HG03097 (cell line): ENCODE results near the gene CABLES1.

Experiments used
- ATAC-seq: cut with Tn5 transposase; IDR thresholded peaks from one replicate; pipeline ENCODE4 v1.9.1; 2021; ENCODE audit not compliant: unreplicated experiment, low FRiP score

Gene CABLES1

GRCh38 chr18:23211146-23211545 is 75.9 kb downstream of the CABLES1 start:
- ATAC-seq: no peak

GRCh38 chr18:23212161-23212560 is 76.9 kb downstream of the CABLES1 start:
- no peak for ATAC-seq

- ATAC-seq: no peak
Observed at GRCh38 chr18:23213200-23213599, 77.9 kb downstream of the CABLES1 start.

- no peak for ATAC-seq
Observed at GRCh38 chr18:23217781-23218180, 82.5 kb downstream of the CABLES1 start.

GRCh38 chr18:23220355-23220754 is 85.1 kb downstream of the CABLES1 start:
- ATAC-seq: no peak

- no peak for ATAC-seq
Observed at GRCh38 chr18:23223641-23224040, 88.4 kb downstream of the CABLES1 start.

GRCh38 chr18:23225503-23225902 is 90.2 kb downstream of the CABLES1 start:
- ATAC-seq: no peak

- ATAC-seq: no peak
Observed at GRCh38 chr18:23226391-23226790, 91.1 kb downstream of the CABLES1 start.

- no peak for ATAC-seq
Observed at GRCh38 chr18:23226930-23227725, 91.8 kb downstream of the CABLES1 start.

GRCh38 chr18:23227726-23228070 is 92.4 kb downstream of the CABLES1 start:
- ATAC-seq: no peak

GRCh38 chr18:23228102-23229061 is 93.1 kb downstream of the CABLES1 start:
- ATAC-seq: peak; percentile 29

- ATAC-seq: no peak
Observed at GRCh38 chr18:23229472-23229871, 94.2 kb downstream of the CABLES1 start.

GRCh38 chr18:23230686-23231085 is 95.4 kb downstream of the CABLES1 start:
- no peak for ATAC-seq

GRCh38 chr18:23231340-23232021 is 96.2 kb downstream of the CABLES1 start:
- ATAC-seq: peak; percentile 67

- ATAC-seq: no peak
Observed at GRCh38 chr18:23232331-23232730, 97.0 kb downstream of the CABLES1 start.

- no peak for ATAC-seq
Observed at GRCh38 chr18:23234619-23235018, 99.3 kb downstream of the CABLES1 start.

GRCh38 chr18:23235336-23235735 is 100.1 kb downstream of the CABLES1 start:
- no peak for ATAC-seq

- ATAC-seq: no peak
Observed at GRCh38 chr18:23235860-23236259, 100.6 kb downstream of the CABLES1 start.

- ATAC-seq: no peak
Observed at GRCh38 chr18:23236876-23237468, 101.7 kb downstream of the CABLES1 start.

- ATAC-seq: peak; percentile 62
Observed at GRCh38 chr18:23237524-23238151, 102.4 kb downstream of the CABLES1 start.
